ENCODE results near the gene AIFM2.
"Not testable (repeated sequence)": the region's sequence is repeated elsewhere in the genome, so short reads cannot be mapped to it uniquely, and the experiment has no call there.

Gene AIFM2

GRCh38 chr10:70145666-70146488 is 13.3 kb upstream of the AIFM2 start:
- peak; percentile 67 for DNase-seq

GRCh38 chr10:70145166-70145665 is 12.6 kb upstream of the AIFM2 start:
- DNase-seq: no peak

DNA sequence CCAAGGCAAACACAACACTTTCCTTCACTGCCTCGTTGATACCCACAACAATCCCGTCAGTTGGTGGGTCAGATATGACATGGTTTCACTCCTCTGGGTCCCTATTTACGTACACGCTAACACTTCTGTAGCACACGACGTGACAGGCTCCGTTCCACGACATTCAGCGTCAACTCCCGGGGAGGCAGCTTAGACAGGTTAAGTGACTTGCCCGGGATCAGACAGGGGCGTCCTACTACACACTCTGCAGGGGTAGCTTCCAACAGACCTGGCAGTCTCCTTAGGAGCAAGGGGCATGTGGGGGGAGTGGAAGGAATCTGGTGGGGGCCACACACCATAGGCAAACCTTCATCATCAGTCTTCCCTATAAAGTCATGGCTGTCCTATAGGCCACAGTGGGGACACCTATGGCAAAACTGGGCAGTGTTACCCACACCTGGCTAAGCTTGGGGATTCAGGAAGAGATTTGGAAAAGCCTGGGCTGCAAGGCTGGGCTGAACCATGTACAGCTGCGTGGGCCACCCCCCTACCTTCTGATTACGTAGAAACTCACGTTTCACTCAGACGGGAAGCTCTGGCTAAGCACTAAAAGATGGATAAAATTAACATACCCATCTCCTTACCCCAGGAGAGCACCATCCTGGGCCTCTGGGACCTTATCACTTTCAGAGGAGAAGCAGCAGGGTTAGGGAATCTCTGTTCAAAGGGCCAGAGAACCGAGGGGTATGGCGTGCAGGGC is 11.9 kb upstream of the AIFM2 start:
- DNase-seq: no peak

GRCh38 chr10:70142555-70142954 is 9.9 kb upstream of the AIFM2 start:
- no peak for DNase-seq

- DNase-seq: no peak
These were observed 7.7 kb upstream of the AIFM2 start for GRCh38 chr10:70140297-70140696.

DNA sequence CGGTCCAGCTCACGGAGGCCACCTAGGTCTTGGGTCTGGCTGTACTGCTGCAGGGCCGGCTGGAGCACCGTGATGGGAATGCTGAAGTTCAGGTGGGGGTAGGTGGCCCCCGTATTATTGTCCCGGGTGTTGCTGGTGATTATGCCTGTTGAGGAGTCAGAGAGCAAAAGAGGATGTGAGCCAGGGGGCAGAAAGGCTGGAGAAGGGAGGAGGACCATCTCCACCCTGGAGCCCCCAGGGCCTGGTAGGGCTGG is 7.3 kb upstream of the AIFM2 start:
- DNase-seq: no peak

GRCh38 chr10:70139151-70139996 is 6.7 kb upstream of the AIFM2 start:
- no peak for DNase-seq

- DNase-seq: no peak
These were observed 5.6 kb upstream of the AIFM2 start for GRCh38 chr10:70137927-70138883.

DNA sequence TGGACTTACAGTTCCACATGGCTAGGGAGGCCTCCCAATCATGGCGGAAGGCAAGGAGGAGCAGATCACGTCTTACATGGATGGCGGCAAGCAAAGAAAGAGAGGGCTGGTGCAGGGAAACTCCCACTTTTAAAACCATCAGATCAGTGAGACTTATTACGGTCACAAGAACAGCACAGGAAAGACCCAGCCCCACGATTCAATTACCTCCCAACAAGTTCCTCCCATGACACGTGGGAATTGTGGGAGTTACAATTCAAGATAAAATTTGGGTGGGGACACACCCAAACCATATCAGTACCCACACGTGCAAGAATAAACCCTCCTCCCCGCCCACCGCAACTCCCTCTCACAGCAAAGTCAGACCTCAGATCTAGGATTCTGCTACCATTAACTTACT is 4.5 kb upstream of the AIFM2 start:
- no peak for DNase-seq

- DNase-seq: no peak
These were observed 3.1 kb upstream of the AIFM2 start for GRCh38 chr10:70135684-70136083.

- no peak for DNase-seq
These were observed 2.4 kb upstream of the AIFM2 start for GRCh38 chr10:70135046-70135445.

GRCh38 chr10:70131560-70131937 is 1.1 kb downstream of the AIFM2 start:
- DNase-seq: no peak

GRCh38 chr10:70130878-70131559 is 1.6 kb downstream of the AIFM2 start:
- no peak for DNase-seq

- no peak for DNase-seq
These were observed 5.8 kb downstream of the AIFM2 start for GRCh38 chr10:70126700-70127395.

GRCh38 chr10:70125918-70126552 is 6.6 kb downstream of the AIFM2 start:
- DNase-seq: no peak

DNA sequence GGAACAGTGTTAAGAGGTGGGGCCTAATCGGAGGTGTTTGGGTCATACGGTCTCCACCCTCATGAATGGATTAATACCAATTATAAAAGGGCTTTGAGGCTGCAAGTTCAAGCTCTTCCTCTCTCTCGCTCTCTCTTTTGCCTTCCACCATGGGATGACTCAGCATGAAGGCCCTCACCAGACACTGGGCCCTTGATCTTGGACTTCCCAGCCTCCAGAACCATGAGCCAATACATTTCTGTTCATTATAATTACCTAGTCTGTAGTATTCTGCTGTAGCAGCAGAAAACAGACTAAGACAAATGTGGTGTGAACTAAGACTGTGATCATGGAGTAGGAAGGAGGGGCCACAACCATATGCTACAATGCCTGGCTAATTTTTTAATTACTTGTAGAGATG is 7.7 kb downstream of the AIFM2 start:
- DNase-seq: no peak

- DNase-seq: no peak
These were observed 8.2 kb downstream of the AIFM2 start for GRCh38 chr10:70124415-70124814.

- DNase-seq: no peak
These were observed 8.8 kb downstream of the AIFM2 start for GRCh38 chr10:70123817-70124216.

- DNase-seq: not testable (repeated sequence)
These were observed 9.5 kb downstream of the AIFM2 start for GRCh38 chr10:70123166-70123565.

- DNase-seq: no peak
These were observed 9.9 kb downstream of the AIFM2 start for GRCh38 chr10:70122742-70123141.

Measured in effector CD4-positive, alpha-beta T cell (primary cell).